Heart right ventricle (tissue), 16 donors: ENCODE results near the gene TMEM270. TPM values are rescaled to one million over a fixed set of nuclear protein-coding genes. Genes with fewer than 3 reads are reported as not detected.
A peak's percentile ranks its signal among the peaks of the same experiment; 100 is the strongest.

ENCODE experiments used
- ATAC-seq, 8 donors: fragments of 200-7000 bp; cut with Tn5 transposase; one replicate each; pipeline ENCODE4 v1.9.1; 2020; ENCODE audit warnings: mild to moderate bottlenecking in 8 of 8, moderate library complexity in 8 of 8, moderate number of reproducible peaks in 1 of 8
- DNase-seq, 2 donors: peaks; one replicate each; pipeline ENCODE4 v3.0.0-alpha.2; 2020
- H3K27ac ChIP-seq, 10 donors: fragments of 200-600 bp; sonication (generic) in 2 of 10; one replicate each; pipeline versions ENCODE4 v1.5.0 to v1.8.0; 2020 to 2022; ENCODE audit warnings: mild to moderate bottlenecking in 3 of 10
- H3K27me3 ChIP-seq, 7 donors: fragments of 200-600 bp; one replicate each; pipeline ENCODE4 v1.8.0; 2021 to 2022; ENCODE audit warnings: mild to moderate bottlenecking in 2 of 7
- H3K36me3 ChIP-seq, 9 donors: fragments of 200-600 bp; sonication (generic) in 1 of 9; one replicate each; pipeline versions ENCODE4 v1.5.0 to v1.8.0; 2020 to 2022; ENCODE audit warnings: mild to moderate bottlenecking in 2 of 9
- H3K4me1 ChIP-seq, 9 donors: fragments of 200-600 bp; sonication (generic) in 1 of 9; one replicate each; pipeline versions ENCODE4 v1.5.0 to v1.8.0; 2020 to 2022; ENCODE audit warnings: mild to moderate bottlenecking in 4 of 9
- H3K4me3 ChIP-seq, 10 donors: fragments of 200-600 bp; sonication (generic) in 2 of 10; one replicate each; pipeline versions ENCODE4 v1.5.0 to v1.8.0; 2020 to 2022; ENCODE audit warnings: mild to moderate bottlenecking in 7 of 10, moderate library complexity in 2 of 10
- H3K9me3 ChIP-seq, 11 donors: fragments of 200-600 bp in 10 of 11; sonication (generic) in 2 of 11; one replicate each; pipeline versions ENCODE4 v1.5.0 to v1.8.0; 2013 to 2022; ENCODE audit warnings: mild to moderate bottlenecking in 2 of 11, control low read depth in 1 of 11, moderate library complexity in 1 of 11
- CTCF ChIP-seq, 9 donors: fragments of 200-600 bp; sonication (generic) in 2 of 9; IDR thresholded peaks; one replicate each; pipeline versions ENCODE4 v1.5.0 to v1.8.0; 2021 to 2022; ENCODE audit warnings: antibody characterized with exemption in 9 of 9, mild to moderate bottlenecking in 5 of 9, moderate library complexity in 1 of 9
- WGBS, 2 donors: extraction: QIAGEN DNeasy Blood & Tissue Kit; methylation state at CpG; one replicate each; pipeline ENCODE4 v1.1.7; 2013; ENCODE audit warnings: inconsistent platforms in 1 of 2; 5-methylcytosine and 5-hydroxymethylcytosine counted together
- intact Hi-C, 10 donors: fragments of 100-400 bp; cut with DNase I; formaldehyde crosslinking; loops; one replicate each; pipeline versions ENCODE4 v1.11.1 to v1.14.2; 2022
- polyA plus RNA-seq, 2 donors: library from polyadenylated mRNA; stranded (reverse); fragments of 200-250 nt; gene quantifications; one replicate each; pipeline ENCODE4 v1.2.3, GENCODE V29; 2013
- total RNA-seq, 10 donors: library from RNA; stranded (reverse); fragmentation: NEBNext Ultra II Directional in 3 of 10; extraction: Animal tissue kit (Norgen Biotek cat#: 25700) in 3 of 10; gene quantifications; one replicate each; pipeline versions ENCODE4 v1.2.1 to v1.2.4, GENCODE V29; 2021 to 2023
- donor health status: Arrhythmogenic right ventricular cardiomyopathy.
- donor health status: ischemic (EF 13 %, LVEDD 7.1; RV severe dilation, severe dysfunction).
- donor health status: healthy with polysubstance abuse.
- donor health status: DM: no; HTN: yes; CAD: no.
- donor health status: DM: no; HTN: no; CAD: no.
- donor health status: ischemic (EF 25% LVEDD 6.9; RV normal size, moderate dysfunction).
- donor health status: ischemic (EF 25% LVEDD 5.7; RV mildly dilated, moderate dysfunction).
- donor health status: healthy.
- donor health status: DM: yes; HTN: yes; CAD: no.
- donor health status: Ischemic cardiomyopathy.
- donor health status: ischemic (EF 35%, LVEDD 5.7; RV mildly dilated, moderate dysfunction).
- donor health status: nonischemic (EF 11% LVEDD 7.7; RV severe dilation, severe dysfunction).
- donor health status: DM: yes; HTN: yes; CAD: no.
- donor health status: PGD.
- donor health status: ischemic (EF 29% LVEDD 5.4; RV normal size, mild dysfunction).
- donor health status: nonischemic (EF 23%, LVEDD 6.1; RV moderate dilation, normal function).

The TMEM270 gene
- total and polyA plus RNA-seq, 12 donors: not detected

DNA sequence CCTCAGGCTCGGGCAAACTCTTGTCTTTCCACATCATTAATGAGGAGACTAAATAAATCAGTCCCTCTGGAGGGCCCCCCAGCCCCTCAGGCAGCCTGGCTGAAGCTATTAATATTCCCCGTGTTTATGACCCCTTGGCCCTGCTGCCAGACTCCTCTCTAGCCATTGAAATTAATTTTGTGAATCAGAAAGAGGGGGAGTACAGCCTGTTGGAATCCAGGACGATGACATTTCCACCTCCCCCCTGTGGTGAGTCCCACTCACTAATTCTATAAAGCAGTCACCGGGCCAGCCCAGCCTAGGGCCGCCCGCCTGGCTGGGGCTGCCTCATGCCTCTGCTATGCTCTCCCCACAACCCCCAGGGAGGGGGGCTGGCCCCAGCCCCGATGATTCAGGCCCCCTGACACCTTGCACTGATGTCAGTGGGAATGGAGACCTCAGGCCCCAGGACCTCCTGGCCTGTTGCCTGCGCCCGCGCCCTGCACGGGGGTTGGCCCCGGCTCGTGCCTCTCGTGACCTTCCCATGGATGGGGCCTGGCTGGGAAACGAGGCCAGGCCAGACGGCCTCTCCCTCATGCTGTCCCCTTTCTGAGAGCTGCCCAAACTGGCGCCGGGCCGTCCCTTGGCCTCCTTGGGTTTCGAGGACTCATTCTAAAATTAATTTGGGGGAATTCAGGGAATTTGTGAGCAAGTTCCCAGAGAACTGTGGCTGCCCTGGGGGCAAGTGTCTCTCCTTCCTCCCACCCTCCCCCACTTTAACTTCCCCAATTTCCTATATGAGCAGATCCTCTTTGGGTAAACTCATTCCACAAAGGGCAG lies 34.0 kb downstream of the TMEM270 start:
- DNase-seq: peak; percentile 71 to 86
- Histone ChIP-seq H3K4me3 (no peak overlapping the region), H3K36me3 (no peaks in the 10 kb centered on the region), H3K4me1 (peaks cover 0 to 54% (median 15%) of the 10 kb centered on the region in 9 donors), H3K27me3 (no peaks in the 10 kb centered on the region), H3K27ac (peak overlapping the region in 8 of 10 donors; percentile 10 to 74 (median 62)), H3K9me3 (peaks cover 0 to 32% (median 17%) of the 10 kb centered on the region in 11 donors)
- intact Hi-C loops: loop anchor here in 5 of 10 donors (5.0 to 10.0 kb wide), 4 partner anchors 70 to 142 kb away; partner anchors contain the start of gene ELN (in 2 of the 5)
- peak in 1 of 9 donors; percentile 6 for TF ChIP-seq CTCF (IDR thresholded peaks at IDR 0.05)
- peak; percentile 61 to 80 (median 78) for ATAC-seq
- 63 to 72% methylated on average over 20 of the region's 20 CpGs for WGBS, 2 donors

GRCh38 chr7:73895626-73896025 lies 34.7 kb downstream of the TMEM270 start:
- Histone ChIP-seq H3K36me3 (no peaks in the 10 kb centered on the region), H3K27ac (peak overlapping the region in 6 of 10 donors; percentile 8 to 74 (median 58)), H3K9me3 (peaks cover 0 to 32% (median 17%) of the 10 kb centered on the region in 11 donors), H3K4me1 (peaks cover 0 to 50% (median 15%) of the 10 kb centered on the region in 9 donors), H3K4me3 (no peak overlapping the region), H3K27me3 (no peaks in the 10 kb centered on the region)
- no peak for DNase-seq
- WGBS, 2 donors: 76 to 80% methylated on average over 3 of the region's 3 CpGs
- ATAC-seq: no peak
- TF ChIP-seq CTCF (IDR thresholded peaks at IDR 0.05): no peak
- intact Hi-C loops: loop anchor here in 3 of 10 donors (10.0 kb wide), 2 partner anchors 69 to 129 kb away; partner anchors contain the start of gene ELN (in 2 of the 3)

DNA sequence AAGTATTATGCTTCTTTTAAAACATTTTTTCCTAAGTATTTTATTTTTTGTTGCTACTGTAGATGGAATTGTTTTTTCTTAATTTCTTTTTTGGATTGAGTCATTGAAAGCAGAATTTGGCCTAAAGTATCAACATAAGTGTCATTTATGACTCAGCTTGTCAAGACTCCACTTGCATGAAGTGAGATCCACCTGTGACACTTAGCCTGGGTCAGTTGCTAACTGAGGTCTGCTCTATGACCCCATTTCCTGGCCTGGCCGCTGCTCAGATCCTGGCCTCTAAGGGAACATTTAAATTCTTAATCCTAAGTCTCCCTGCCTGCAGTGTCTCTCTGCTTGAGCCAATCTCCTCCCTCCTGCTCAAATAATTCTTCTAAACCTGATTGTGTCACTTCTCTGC lies 35.5 kb downstream of the TMEM270 start:
- Histone ChIP-seq H3K27ac (peak overlapping the region in 1 of 10 donors; percentile 25), H3K9me3 (peaks cover 0 to 32% (median 17%) of the 10 kb centered on the region in 11 donors), H3K4me1 (peaks cover 0 to 43% (median 15%) of the 10 kb centered on the region in 9 donors), H3K4me3 (no peak overlapping the region), H3K36me3 (no peaks in the 10 kb centered on the region), H3K27me3 (no peaks in the 10 kb centered on the region)
- intact Hi-C loops: loop anchor here in 3 of 10 donors (10.0 kb wide), 2 partner anchors 68 to 128 kb away; partner anchors contain the start of gene ELN (in 2 of the 3)
- ATAC-seq (no peak), DNase-seq (no peak)
- TF ChIP-seq CTCF (IDR thresholded peaks at IDR 0.05): no peak
- WGBS, 2 donors: 59 to 77% methylated on average over 1 of the region's 1 CpG

- peaks cover 0 to 5% (median 0%) of the 10 kb centered on the region in 7 donors for H3K27me3 ChIP-seq
- TF ChIP-seq CTCF (IDR thresholded peaks at IDR 0.05): no peak
- ATAC-seq: no peak
- intact Hi-C loops: loop anchor here in 3 of 10 donors (10.0 kb wide), 2 partner anchors 65 to 125 kb away; partner anchors contain the start of gene ELN (in 2 of the 3)
- peak in 1 of 2 donors; percentile 45 for DNase-seq
- H3K4me3 ChIP-seq: no peak overlapping the region
- H3K27ac ChIP-seq: no peak overlapping the region
- peaks cover 0 to 32% (median 17%) of the 10 kb centered on the region in 11 donors for H3K9me3 ChIP-seq
- H3K4me1 ChIP-seq: peaks cover 0 to 15% (median 3%) of the 10 kb centered on the region in 9 donors
- H3K36me3 ChIP-seq: no peaks in the 10 kb centered on the region
- 80 to 81% methylated on average over 15 of the region's 15 CpGs for WGBS, 2 donors
Observed at GRCh38 chr7:73899731-73900142, 38.8 kb downstream of the TMEM270 start.
